Gastrocnemius medialis (tissue), 4 donors: Measurements from ENCODE around the gene ZIC1.
A peak's percentile ranks its signal among the peaks of the same experiment; 100 is the strongest.

Experiments
- CTCF ChIP-seq, 5 experiments: fragments of 450-650 bp in 3 of 5; fragments of 200-600 bp in 2 of 5; sonication (generic) in 2 of 5; IDR thresholded peaks in 4 of 5; conservative IDR thresholded peaks in 1 of 5; 1 replicate in 4 of 5; 2 replicates in 1 of 5; pipeline ENCODE4 v1.5.1; 2016 to 2019; ENCODE audit warnings: antibody characterized with exemption in 5 of 5, mild to moderate bottlenecking in 3 of 5, moderate library complexity in 3 of 5
- POLR2A ChIP-seq, 2 donors: fragments of 450-650 bp; IDR thresholded peaks; one replicate each; pipeline ENCODE4 v1.6.1; 2017; ENCODE audit warnings: antibody characterized with exemption in 2 of 2, mild to moderate bottlenecking in 2 of 2, moderate library complexity in 2 of 2

DNA sequence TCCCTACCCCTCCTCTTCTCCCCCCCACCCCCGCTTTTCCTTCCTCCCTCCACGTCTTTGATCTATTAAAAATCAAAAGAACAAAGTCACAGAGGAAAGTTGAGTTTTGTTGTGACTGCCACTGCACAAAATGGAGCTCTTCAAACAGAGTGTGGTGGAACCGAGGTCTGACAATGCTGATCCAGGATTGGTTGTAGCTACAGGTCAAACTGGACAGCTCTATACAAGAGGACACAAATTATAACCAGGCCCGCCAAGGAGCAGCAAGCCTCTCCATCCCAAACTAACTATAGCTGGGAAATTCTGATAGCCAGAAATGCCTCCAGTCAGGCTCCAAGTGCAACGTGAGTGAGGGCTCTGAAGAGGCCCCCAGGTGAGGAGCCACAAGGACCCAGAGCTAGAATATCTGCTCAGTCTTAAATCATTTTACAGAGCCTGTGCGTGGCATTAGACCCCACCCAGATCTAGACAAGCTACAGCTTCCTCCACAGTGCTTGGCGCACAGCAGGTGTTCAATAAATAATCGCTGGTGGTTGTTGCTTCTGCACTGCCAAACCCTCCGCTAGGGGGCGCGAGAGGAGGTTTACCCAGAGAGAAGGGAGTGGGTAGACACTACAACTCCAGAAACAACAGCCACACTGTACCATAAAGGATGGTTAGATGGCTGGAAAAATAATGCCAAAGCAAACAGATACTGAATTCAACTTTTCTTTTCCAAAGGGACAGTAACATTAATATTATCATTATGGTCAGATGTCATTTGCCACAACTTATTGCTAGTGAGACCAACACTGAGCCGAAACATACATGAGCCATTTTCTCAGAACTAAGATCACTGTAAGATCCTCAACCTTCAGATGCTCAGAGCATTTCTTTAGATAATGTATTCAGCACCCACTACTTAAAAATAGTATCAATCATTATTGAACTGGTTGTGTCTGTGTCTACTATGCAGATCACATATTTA, 47.4 kb upstream of the ZIC1 start:
- TF ChIP-seq CTCF (IDR thresholded peaks at IDR 0.05 in 4 of 5, conservative IDR thresholded peaks at IDR 0.05 in 1 of 5) (peak; percentile 13 to 69 (median 55)), POLR2A (IDR thresholded peaks at IDR 0.05) (no peak)
